Stimulated activated CD4-positive, alpha-beta T cell treated with anti-CD3 and anti-CD28 coated beads, Interleukin-1b, Interleukin-23, amount 100 ng/mL, for 1 hour (primary cell): ENCODE measurements around the gene GLP2R.
"Not testable (repeated sequence)": the region's sequence is repeated elsewhere in the genome, so short reads cannot be mapped to it uniquely, and the experiment has no call there.

Experiments
- DNase-seq, 2 donors: peaks; one replicate each; pipeline ENCODE4 v3.0.0-alpha.2; 2020; ENCODE audit warnings: low read depth in 2 of 2

Gene GLP2R

GRCh38 chr17:9899280-9900043 is 73.7 kb downstream of the GLP2R start:
- DNase-seq: no peak

- no peak for DNase-seq
Measured at GRCh38 chr17:9900044-9900594, 74.4 kb downstream of the GLP2R start.

- no peak for DNase-seq
Measured at GRCh38 chr17:9900784-9901183, 75.1 kb downstream of the GLP2R start.

GRCh38 chr17:9902120-9902519 is 76.4 kb downstream of the GLP2R start:
- DNase-seq: no peak

- no peak for DNase-seq
Measured at GRCh38 chr17:9904277-9905077, 78.8 kb downstream of the GLP2R start.

GRCh38 chr17:9905078-9905415 is 79.3 kb downstream of the GLP2R start, which contains the start of gene RCVRN:
RCVRN (minus strand) TSS chr17:9905271; CDS start chr17:9905180, 91 bp downstream.
- no peak for DNase-seq

- no peak for DNase-seq
Measured at GRCh38 chr17:9905902-9906301, 80.2 kb downstream of the GLP2R start.

GRCh38 chr17:9906616-9907015 is 80.9 kb downstream of the GLP2R start:
- DNase-seq: no peak

GRCh38 chr17:9907131-9907530 is 81.4 kb downstream of the GLP2R start:
- DNase-seq: no peak

- DNase-seq: no peak
Measured at GRCh38 chr17:9907883-9908648, 82.3 kb downstream of the GLP2R start.

- DNase-seq: no peak
Measured at GRCh38 chr17:9908649-9909042, 82.9 kb downstream of the GLP2R start.

GRCh38 chr17:9911089-9911488 is 85.4 kb downstream of the GLP2R start:
- DNase-seq: no peak

GRCh38 chr17:9912121-9913099 is 86.7 kb downstream of the GLP2R start:
- DNase-seq: no peak

GRCh38 chr17:9913476-9913875 is 87.8 kb downstream of the GLP2R start:
- DNase-seq: no peak

GRCh38 chr17:9916108-9916507 is 90.4 kb downstream of the GLP2R start:
- DNase-seq: no peak

GRCh38 chr17:9917131-9917530 is 91.4 kb downstream of the GLP2R start:
- DNase-seq: no peak

GRCh38 chr17:9917801-9918200 is 92.1 kb downstream of the GLP2R start:
- DNase-seq: no peak

GRCh38 chr17:9918352-9918751 is 92.6 kb downstream of the GLP2R start:
- no peak for DNase-seq

- no peak for DNase-seq
Measured at GRCh38 chr17:9918804-9919352, 93.2 kb downstream of the GLP2R start.

GRCh38 chr17:9921216-9921615 is 95.5 kb downstream of the GLP2R start:
- DNase-seq: not testable (repeated sequence)
